Esophagus muscularis mucosa (tissue), 3 donors: ENCODE results near the gene NABP1.

Source experiments
- CTCF ChIP-seq, 3 experiments: fragments of 200-600 bp in 2 of 3; fragments of 450-650 bp in 1 of 3; sonication (generic) in 2 of 3; IDR thresholded peaks; one replicate each; pipeline ENCODE4 v1.5.1; 2017 to 2019; ENCODE audit warnings: antibody characterized with exemption in 3 of 3, mild to moderate bottlenecking in 2 of 3, moderate library complexity in 1 of 3
- POLR2A ChIP-seq: fragments of 450-650 bp; IDR thresholded peaks from one replicate; pipeline ENCODE4 v1.6.1; 2017; ENCODE audit warnings: antibody characterized with exemption, moderate library complexity, mild to moderate bottlenecking, low read depth

- TF ChIP-seq CTCF (IDR thresholded peaks at IDR 0.05) (no peak), POLR2A (no peak)
These were observed 8.1 kb downstream of the NABP1 start for GRCh38 chr2:191686066-191686465.
